IPS DF 19.7 (cell line): ENCODE results near the gene PSKH1.

ENCODE experiments used
- DNase-seq: peaks from one replicate; pipeline ENCODE4 v3.0.0-alpha.2; 2013; ENCODE audit warnings: low read depth, low spot score

Gene PSKH1

GRCh38 chr16:67865318-67865717 is 27.7 kb upstream of the PSKH1 start:
- no peak for DNase-seq

GRCh38 chr16:67868290-67868689 is 24.8 kb upstream of the PSKH1 start:
- no peak for DNase-seq

GRCh38 chr16:67869653-67870052 is 23.4 kb upstream of the PSKH1 start:
- DNase-seq = no peak

- DNase-seq = no peak
Measured at GRCh38 chr16:67871256-67871655, 21.8 kb upstream of the PSKH1 start.

GRCh38 chr16:67872131-67872630 is 20.9 kb upstream of the PSKH1 start:
- DNase-seq = no peak

- DNase-seq = no peak
Measured at GRCh38 chr16:67872631-67873434, 20.2 kb upstream of the PSKH1 start, which contains the start of gene EDC4. EDC4 (plus strand) TSS chr16:67873052; CDS start chr16:67873262, 210 bp downstream.

- DNase-seq = no peak
Measured at GRCh38 chr16:67873435-67874370, 19.4 kb upstream of the PSKH1 start.

GRCh38 chr16:67874372-67874771 is 18.7 kb upstream of the PSKH1 start:
- DNase-seq = no peak

GRCh38 chr16:67877064-67877463 is 16.0 kb upstream of the PSKH1 start:
- DNase-seq = no peak

- no peak for DNase-seq
Measured at GRCh38 chr16:67878232-67878631, 14.8 kb upstream of the PSKH1 start.

GRCh38 chr16:67878846-67879245 is 14.2 kb upstream of the PSKH1 start:
- DNase-seq = no peak

GRCh38 chr16:67879462-67879861 is 13.6 kb upstream of the PSKH1 start:
- DNase-seq = no peak

- DNase-seq = no peak
Measured at GRCh38 chr16:67879936-67880335, 13.1 kb upstream of the PSKH1 start.

- no peak for DNase-seq
Measured at GRCh38 chr16:67880584-67880983, 12.5 kb upstream of the PSKH1 start.

GRCh38 chr16:67881621-67882161 is 11.4 kb upstream of the PSKH1 start:
- DNase-seq = no peak

GRCh38 chr16:67882374-67883145 is 10.5 kb upstream of the PSKH1 start:
- no peak for DNase-seq

- no peak for DNase-seq
Measured at GRCh38 chr16:67883146-67883871, 9.7 kb upstream of the PSKH1 start.

GRCh38 chr16:67883872-67884261 is 9.2 kb upstream of the PSKH1 start:
- no peak for DNase-seq

GRCh38 chr16:67884684-67885083 is 8.4 kb upstream of the PSKH1 start, which contains the start of gene NRN1L:
NRN1L (plus strand) TSS chr16:67884885; CDS start chr16:67884904, 19 bp downstream.
- peak; percentile 68 for DNase-seq

- no peak for DNase-seq
Measured at GRCh38 chr16:67885545-67885944, 7.5 kb upstream of the PSKH1 start.
